ENCODE measurements around the gene TMEM221. TPM values are rescaled to one million over a fixed set of nuclear protein-coding genes. Genes with fewer than 3 reads are reported as not detected.

TMEM221 gene
- total and polyA plus RNA-seq, 9 of the 15 experiments (the other 6 are each of a cell fraction or from before 2014, with no cell fraction given), result 0.06 to 0.35 TPM; not detected in 7

DNA sequence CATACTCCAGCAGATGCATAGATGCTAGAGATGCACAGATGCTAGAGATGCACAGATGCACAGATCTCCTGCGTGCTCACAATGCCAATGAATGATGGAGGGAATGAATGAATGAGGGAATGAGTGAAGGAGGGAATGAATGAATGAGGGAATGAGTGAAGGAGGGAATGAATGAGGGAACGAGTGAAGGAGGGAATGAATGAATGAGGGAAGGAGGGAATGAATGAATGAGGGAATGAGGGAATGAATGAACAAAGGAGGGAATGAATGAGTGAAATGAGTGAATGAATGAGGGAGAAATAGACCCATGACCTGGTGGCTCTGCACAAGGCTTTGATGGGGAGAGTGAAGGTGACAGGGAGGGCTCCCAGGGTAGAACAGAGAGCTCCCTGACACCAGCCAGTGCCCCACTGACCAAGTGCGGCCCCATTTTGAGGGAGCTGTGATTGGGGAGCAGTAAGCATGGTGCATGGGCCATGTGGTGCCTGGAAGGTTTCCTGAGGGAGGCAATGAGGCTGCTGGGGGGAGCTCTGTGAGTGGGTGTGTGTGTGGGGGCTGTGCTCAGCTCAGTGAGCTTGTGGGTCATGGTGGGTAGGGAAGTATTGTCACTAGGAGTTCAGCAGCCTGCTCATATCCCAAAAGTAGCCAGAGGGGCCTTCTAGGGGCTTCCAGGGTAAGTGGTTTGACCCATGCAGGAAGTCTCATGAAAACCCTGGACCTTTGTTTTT, 34.6 kb upstream of the TMEM221 start:
- intact Hi-C loops (cut with micrococcal nuclease), result no loop called here
- DNase-seq (ENCODE audit: extremely low read depth in 1 of 4, low spot score in 3 of 4) (peak in 1 of 4 experiments; percentile 4), FAIRE-seq (no peak), ATAC-seq (no peak; the same call in 2 of the 3 replicates)
- Histone ChIP-seq H3K4me3 (no peak overlapping the region), H3K9ac (ENCODE audit: insufficient read depth in 1 of 2, low read depth in 2 of 2, low read length in 2 of 2) (0 out of 4 replicates have a peak overlapping the region, but pooled peaks of 1 of the 2 experiments have one; percentile 6), H3K27me3 (ENCODE audit: control insufficient read depth in 2 of 2, insufficient read depth in 2 of 2, low read length in 2 of 2) (no peaks in the 10 kb centered on the region), H4K20me1 (replicated peaks; ENCODE audit: control insufficient read depth, insufficient read depth, low read length) (no peaks in the 10 kb centered on the region), H3K4me1 (replicated peaks in 1 of 2; ENCODE audit: control insufficient read depth in 2 of 2, insufficient read depth in 2 of 2, low read length in 2 of 2) (peaks cover 0 to 21% of the 10 kb centered on the region in 2 experiments; a peak in 2 of 5 replicates), H3K79me2 (ENCODE audit: control insufficient read depth, insufficient read depth, low read length) (no peaks in the 10 kb centered on the region), H3K4me2 (ENCODE audit: insufficient read depth, low read length) (no peak overlapping the region), H3K9me3 (replicated peaks; ENCODE audit: control insufficient read depth, insufficient read depth, low read depth, low read length) (no peaks in the 10 kb centered on the region), H3K36me3 (ENCODE audit: control insufficient read depth, insufficient read depth, low read length) (no peaks in the 10 kb centered on the region), H2AFZ (ENCODE audit: low read depth, low read length) (no peak overlapping the region), H3K9me1 (ENCODE audit: control insufficient read depth, insufficient read depth, low read length) (no peaks in the 10 kb centered on the region), H3K27ac (ENCODE audit: extremely low read depth, low read depth, low read length) (no peak overlapping the region)
- ChIA-PET CTCF (ENCODE audit: low intra/inter-chr PET ratio) (no interaction called here), POLR2A (interaction anchor here (1.0 kb wide), 1 partner anchor 11 kb away, joined by 3 read pairs; no protein-coding TSS in a partner anchor)
- no TSS peak for BruUV-seq (replicated peaks)
- 19% methylated on average over 3 of the region's 3 CpGs for WGBS (ENCODE audit: insufficient coverage, low coverage, missing lambda C conversion rate)
- in situ Hi-C loops (cut with MboI), result no loop called here
- TF ChIP-seq STAT5B (CRISPR knock-in tag; IDR thresholded peaks at IDR 0.05), result no peak
- TF ChIP-seq ZNF24 (IDR thresholded peaks at IDR 0.05), result peak; percentile 100
- TF ChIP-seq, protein P1, sequence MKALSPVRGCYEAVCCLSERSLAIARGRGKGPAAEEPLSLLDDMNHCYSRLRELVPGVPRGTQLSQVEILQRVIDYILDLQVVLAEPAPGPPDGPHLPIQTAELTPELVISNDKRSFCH (CRISPR knock-in tag; IDR thresholded peaks at IDR 0.05), result no peak
- TF ChIP-seq, protein P1 (tag; IDR thresholded peaks at IDR 0.05), result no peak
- TF ChIP-seq NFRKB (IDR thresholded peaks at IDR 0.05; ENCODE audit: low read depth), result peak; percentile 91; the same call in 1 of the 2 replicates
- TF ChIP-seq RBM34 (IDR thresholded peaks at IDR 0.05; ENCODE audit: borderline replicate concordance, insufficient read depth, low read length), result no peak
- TF ChIP-seq, protein P2, sequence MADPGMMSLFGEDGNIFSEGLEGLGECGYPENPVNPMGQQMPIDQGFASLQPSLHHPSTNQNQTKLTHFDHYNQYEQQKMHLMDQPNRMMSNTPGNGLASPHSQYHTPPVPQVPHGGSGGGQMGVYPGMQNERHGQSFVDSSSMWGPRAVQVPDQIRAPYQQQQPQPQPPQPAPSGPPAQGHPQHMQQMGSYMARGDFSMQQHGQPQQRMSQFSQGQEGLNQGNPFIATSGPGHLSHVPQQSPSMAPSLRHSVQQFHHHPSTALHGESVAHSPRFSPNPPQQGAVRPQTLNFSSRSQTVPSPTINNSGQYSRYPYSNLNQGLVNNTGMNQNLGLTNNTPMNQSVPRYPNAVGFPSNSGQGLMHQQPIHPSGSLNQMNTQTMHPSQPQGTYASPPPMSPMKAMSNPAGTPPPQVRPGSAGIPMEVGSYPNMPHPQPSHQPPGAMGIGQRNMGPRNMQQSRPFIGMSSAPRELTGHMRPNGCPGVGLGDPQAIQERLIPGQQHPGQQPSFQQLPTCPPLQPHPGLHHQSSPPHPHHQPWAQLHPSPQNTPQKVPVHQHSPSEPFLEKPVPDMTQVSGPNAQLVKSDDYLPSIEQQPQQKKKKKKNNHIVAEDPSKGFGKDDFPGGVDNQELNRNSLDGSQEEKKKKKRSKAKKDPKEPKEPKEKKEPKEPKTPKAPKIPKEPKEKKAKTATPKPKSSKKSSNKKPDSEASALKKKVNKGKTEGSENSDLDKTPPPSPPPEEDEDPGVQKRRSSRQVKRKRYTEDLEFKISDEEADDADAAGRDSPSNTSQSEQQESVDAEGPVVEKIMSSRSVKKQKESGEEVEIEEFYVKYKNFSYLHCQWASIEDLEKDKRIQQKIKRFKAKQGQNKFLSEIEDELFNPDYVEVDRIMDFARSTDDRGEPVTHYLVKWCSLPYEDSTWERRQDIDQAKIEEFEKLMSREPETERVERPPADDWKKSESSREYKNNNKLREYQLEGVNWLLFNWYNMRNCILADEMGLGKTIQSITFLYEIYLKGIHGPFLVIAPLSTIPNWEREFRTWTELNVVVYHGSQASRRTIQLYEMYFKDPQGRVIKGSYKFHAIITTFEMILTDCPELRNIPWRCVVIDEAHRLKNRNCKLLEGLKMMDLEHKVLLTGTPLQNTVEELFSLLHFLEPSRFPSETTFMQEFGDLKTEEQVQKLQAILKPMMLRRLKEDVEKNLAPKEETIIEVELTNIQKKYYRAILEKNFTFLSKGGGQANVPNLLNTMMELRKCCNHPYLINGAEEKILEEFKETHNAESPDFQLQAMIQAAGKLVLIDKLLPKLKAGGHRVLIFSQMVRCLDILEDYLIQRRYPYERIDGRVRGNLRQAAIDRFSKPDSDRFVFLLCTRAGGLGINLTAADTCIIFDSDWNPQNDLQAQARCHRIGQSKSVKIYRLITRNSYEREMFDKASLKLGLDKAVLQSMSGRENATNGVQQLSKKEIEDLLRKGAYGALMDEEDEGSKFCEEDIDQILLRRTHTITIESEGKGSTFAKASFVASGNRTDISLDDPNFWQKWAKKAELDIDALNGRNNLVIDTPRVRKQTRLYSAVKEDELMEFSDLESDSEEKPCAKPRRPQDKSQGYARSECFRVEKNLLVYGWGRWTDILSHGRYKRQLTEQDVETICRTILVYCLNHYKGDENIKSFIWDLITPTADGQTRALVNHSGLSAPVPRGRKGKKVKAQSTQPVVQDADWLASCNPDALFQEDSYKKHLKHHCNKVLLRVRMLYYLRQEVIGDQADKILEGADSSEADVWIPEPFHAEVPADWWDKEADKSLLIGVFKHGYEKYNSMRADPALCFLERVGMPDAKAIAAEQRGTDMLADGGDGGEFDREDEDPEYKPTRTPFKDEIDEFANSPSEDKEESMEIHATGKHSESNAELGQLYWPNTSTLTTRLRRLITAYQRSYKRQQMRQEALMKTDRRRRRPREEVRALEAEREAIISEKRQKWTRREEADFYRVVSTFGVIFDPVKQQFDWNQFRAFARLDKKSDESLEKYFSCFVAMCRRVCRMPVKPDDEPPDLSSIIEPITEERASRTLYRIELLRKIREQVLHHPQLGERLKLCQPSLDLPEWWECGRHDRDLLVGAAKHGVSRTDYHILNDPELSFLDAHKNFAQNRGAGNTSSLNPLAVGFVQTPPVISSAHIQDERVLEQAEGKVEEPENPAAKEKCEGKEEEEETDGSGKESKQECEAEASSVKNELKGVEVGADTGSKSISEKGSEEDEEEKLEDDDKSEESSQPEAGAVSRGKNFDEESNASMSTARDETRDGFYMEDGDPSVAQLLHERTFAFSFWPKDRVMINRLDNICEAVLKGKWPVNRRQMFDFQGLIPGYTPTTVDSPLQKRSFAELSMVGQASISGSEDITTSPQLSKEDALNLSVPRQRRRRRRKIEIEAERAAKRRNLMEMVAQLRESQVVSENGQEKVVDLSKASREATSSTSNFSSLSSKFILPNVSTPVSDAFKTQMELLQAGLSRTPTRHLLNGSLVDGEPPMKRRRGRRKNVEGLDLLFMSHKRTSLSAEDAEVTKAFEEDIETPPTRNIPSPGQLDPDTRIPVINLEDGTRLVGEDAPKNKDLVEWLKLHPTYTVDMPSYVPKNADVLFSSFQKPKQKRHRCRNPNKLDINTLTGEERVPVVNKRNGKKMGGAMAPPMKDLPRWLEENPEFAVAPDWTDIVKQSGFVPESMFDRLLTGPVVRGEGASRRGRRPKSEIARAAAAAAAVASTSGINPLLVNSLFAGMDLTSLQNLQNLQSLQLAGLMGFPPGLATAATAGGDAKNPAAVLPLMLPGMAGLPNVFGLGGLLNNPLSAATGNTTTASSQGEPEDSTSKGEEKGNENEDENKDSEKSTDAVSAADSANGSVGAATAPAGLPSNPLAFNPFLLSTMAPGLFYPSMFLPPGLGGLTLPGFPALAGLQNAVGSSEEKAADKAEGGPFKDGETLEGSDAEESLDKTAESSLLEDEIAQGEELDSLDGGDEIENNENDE (IDR thresholded peaks at IDR 0.05; ENCODE audit: low read depth, low read length), result no peak
- no peak for TF ChIP-seq HSF4 (CRISPR knock-in tag; IDR thresholded peaks at IDR 0.05; ENCODE audit: borderline replicate concordance)

Measured in K562 (cell line).